ENCODE measurements around the gene FXYD7.
"Not testable (repeated sequence)": the region's sequence is repeated elsewhere in the genome, so short reads cannot be mapped to it uniquely, and the experiment has no call there.

Gene FXYD7

GRCh38 chr19:35144600-35145436, 1.8 kb downstream of the FXYD7 start:
- DNase-seq (ENCODE audit: low spot score), result peak; percentile 76

- DNase-seq (ENCODE audit: low spot score), result no peak
Measured at GRCh38 chr19:35146746-35147459, 3.8 kb downstream of the FXYD7 start.

- no peak for DNase-seq (ENCODE audit: low spot score)
Measured at GRCh38 chr19:35149463-35149862, 6.4 kb downstream of the FXYD7 start.

- DNase-seq (ENCODE audit: low spot score), result no peak
Measured at GRCh38 chr19:35150445-35150844, 7.4 kb downstream of the FXYD7 start.

GRCh38 chr19:35151273-35152065, 8.4 kb downstream of the FXYD7 start:
- no peak for DNase-seq (ENCODE audit: low spot score)

GRCh38 chr19:35153129-35153522, 10.1 kb downstream of the FXYD7 start:
- not testable (repeated sequence) for DNase-seq (ENCODE audit: low spot score)

- peak; percentile 76 for DNase-seq (ENCODE audit: low spot score)
Measured at GRCh38 chr19:35153701-35154524, 10.9 kb downstream of the FXYD7 start.

GRCh38 chr19:35154525-35155406, 11.7 kb downstream of the FXYD7 start, which contains the start of gene FXYD5:
Gene FXYD5, plus strand, starts transcription at chr19:35154735. Its CDS starts 816 bp downstream, at chr19:35155551.
- DNase-seq (ENCODE audit: low spot score), result peak; percentile 77

- DNase-seq (ENCODE audit: low spot score), result no peak
Measured at GRCh38 chr19:35155441-35155840, 12.4 kb downstream of the FXYD7 start.

- DNase-seq (ENCODE audit: low spot score), result no peak
Measured at GRCh38 chr19:35155981-35156672, 13.1 kb downstream of the FXYD7 start.

- DNase-seq (ENCODE audit: low spot score), result no peak
Measured at GRCh38 chr19:35156673-35157014, 13.6 kb downstream of the FXYD7 start.

GRCh38 chr19:35157431-35157830, 14.4 kb downstream of the FXYD7 start:
- DNase-seq (ENCODE audit: low spot score), result no peak

GRCh38 chr19:35159606-35160005, 16.6 kb downstream of the FXYD7 start:
- no peak for DNase-seq (ENCODE audit: low spot score)

GRCh38 chr19:35160629-35161433, 17.8 kb downstream of the FXYD7 start:
- DNase-seq (ENCODE audit: low spot score), result no peak

- no peak for DNase-seq (ENCODE audit: low spot score)
Measured at GRCh38 chr19:35161434-35161743, 18.3 kb downstream of the FXYD7 start.

GRCh38 chr19:35162471-35163326, 19.6 kb downstream of the FXYD7 start:
- no peak for DNase-seq (ENCODE audit: low spot score)

- DNase-seq (ENCODE audit: low spot score), result no peak
Measured at GRCh38 chr19:35164418-35164817, 21.4 kb downstream of the FXYD7 start.
